HK-2 (cell line): Measurements from ENCODE around the gene ALOX15B.
A peak's percentile ranks its signal among the peaks of the same experiment; 100 is the strongest.

Experiments
- DNase-seq: peaks from one replicate; pipeline ENCODE4 v3.0.0-alpha.2; 2018; ENCODE audit not compliant: unreplicated experiment

The ALOX15B gene

GRCh38 chr17:8038954-8039610 lies at the start of gene ALOX15B:
Gene ALOX15B, plus strand, starts transcription at chr17:8039059. Its CDS starts 97 bp downstream, at chr17:8039156.
- DNase-seq = no peak

- peak; percentile 94 for DNase-seq
Measured at GRCh38 chr17:7989781-7990655, 48.8 kb upstream of the ALOX15B start.

GRCh38 chr17:7992516-7992915 lies 46.3 kb upstream of the ALOX15B start:
- peak; percentile 34 for DNase-seq

- no peak for DNase-seq
Measured at GRCh38 chr17:7992924-7993323, 45.9 kb upstream of the ALOX15B start.

GRCh38 chr17:7993972-7994589 lies 44.8 kb upstream of the ALOX15B start:
- no peak for DNase-seq

GRCh38 chr17:7995724-7996123 lies 43.1 kb upstream of the ALOX15B start:
- DNase-seq = no peak

- DNase-seq = no peak
Measured at GRCh38 chr17:7997186-7997585, 41.7 kb upstream of the ALOX15B start.

- DNase-seq = no peak
Measured at GRCh38 chr17:8001976-8002720, 36.7 kb upstream of the ALOX15B start, which contains the start of gene GUCY2D. Gene GUCY2D, plus strand, starts transcription at chr17:8002615. Its CDS starts 433 bp downstream, at chr17:8003048.

GRCh38 chr17:8002721-8003593 lies 35.9 kb upstream of the ALOX15B start:
- no peak for DNase-seq

GRCh38 chr17:8003594-8004181 lies 35.2 kb upstream of the ALOX15B start:
- no peak for DNase-seq

- DNase-seq = no peak
Measured at GRCh38 chr17:8004899-8005298, 34.0 kb upstream of the ALOX15B start.

GRCh38 chr17:8005357-8005756 lies 33.5 kb upstream of the ALOX15B start:
- DNase-seq = no peak

GRCh38 chr17:8005967-8006730 lies 32.7 kb upstream of the ALOX15B start:
- DNase-seq = no peak

GRCh38 chr17:8006836-8007680 lies 31.8 kb upstream of the ALOX15B start:
- no peak for DNase-seq

- DNase-seq = no peak
Measured at GRCh38 chr17:8007836-8008235, 31.0 kb upstream of the ALOX15B start.

GRCh38 chr17:8012045-8012580 lies 26.7 kb upstream of the ALOX15B start:
- DNase-seq = no peak

GRCh38 chr17:8012996-8013640 lies 25.7 kb upstream of the ALOX15B start:
- DNase-seq = no peak
